Cardiac septum (tissue), 1 donor: ENCODE data around the gene C10orf105. TPM values are rescaled to one million over a fixed set of nuclear protein-coding genes. Genes with fewer than 3 reads are reported as not detected.

Experiments
- DNase-seq: peaks from one replicate; pipeline ENCODE4 v3.0.0-alpha.2; 2020; ENCODE audit warnings: low spot score
- intact Hi-C: fragments of 100-400 bp; cut with DNase I; formaldehyde crosslinking; loops from one replicate; pipeline ENCODE4 v1.14.0; 2022
- total RNA-seq: library from RNA; stranded (reverse); fragmentation: NEBNext Ultra II Directional; extraction: Animal tissue kit (Norgen Biotek cat#: 25700); gene quantifications from one replicate; pipeline ENCODE4 v1.2.1, GENCODE V29; 2021
- donor health status: DM: no; HTN: no; CAD: no.

C10orf105 gene
- total RNA-seq, 1 donor from 2014 or later: not detected

DNA sequence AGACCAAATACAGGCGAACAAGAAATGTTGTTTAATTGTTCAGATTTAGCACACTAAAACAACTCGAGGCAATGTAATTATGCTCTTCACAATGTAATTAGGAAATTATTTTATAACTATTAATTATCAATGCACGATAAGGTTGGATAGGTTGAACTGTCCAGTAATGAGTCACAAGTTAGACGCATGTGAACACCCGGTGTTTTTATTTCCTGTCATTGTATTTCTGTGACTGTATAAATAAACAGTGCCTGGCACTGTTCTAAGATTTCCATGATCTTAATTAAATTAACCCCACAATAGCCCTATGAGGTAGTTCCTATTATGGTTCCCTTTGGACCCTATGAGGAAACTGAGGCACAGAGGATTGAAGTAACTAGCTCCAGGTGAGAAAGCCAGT lies 26.2 kb downstream of the C10orf105 start:
- DNase-seq: no peak
- intact Hi-C loops: loop anchor here (5.0 kb wide), 1 partner anchor 81 kb away; no protein-coding TSS in a partner anchor

DNA sequence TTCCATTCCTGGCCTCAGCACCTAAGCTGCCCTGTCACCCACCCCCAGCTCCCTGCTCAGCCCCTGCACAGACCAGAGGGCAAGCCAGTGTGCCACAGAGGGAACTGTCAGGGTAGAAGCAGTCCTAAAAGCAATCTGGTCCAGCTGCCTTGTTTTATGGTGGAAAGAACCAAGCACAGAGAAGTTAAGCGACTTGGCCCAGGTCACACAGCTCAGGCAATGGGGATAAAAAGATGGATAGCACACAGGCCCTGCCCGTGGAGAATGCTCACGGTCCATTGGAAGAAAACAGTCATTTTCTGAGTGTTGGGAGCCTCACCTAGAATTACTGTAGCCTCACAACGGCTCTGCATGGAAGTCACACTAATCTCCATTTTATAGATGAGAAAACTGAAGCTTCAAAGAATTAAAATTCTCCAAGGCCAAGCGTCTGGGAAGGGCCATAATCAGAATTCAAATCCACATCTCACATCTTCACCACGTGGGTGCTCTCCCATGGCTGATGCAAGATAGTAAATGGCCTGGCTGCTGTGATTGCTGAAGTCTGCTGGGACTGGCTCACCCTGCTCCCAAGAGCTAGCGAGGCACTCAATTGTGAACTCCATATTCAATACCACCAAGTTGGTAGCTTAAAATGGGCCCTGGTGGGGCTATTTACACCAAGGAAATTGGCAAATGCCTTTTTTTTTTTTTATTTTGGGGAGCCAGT lies 26.8 kb downstream of the C10orf105 start:
- DNase-seq: no peak
- intact Hi-C loops: loop anchor here (5.0 kb wide), 1 partner anchor 80 kb away; no protein-coding TSS in a partner anchor

GRCh38 chr10:71691405-71691804 lies 28.2 kb downstream of the C10orf105 start:
- intact Hi-C loops: loop anchor here (5.0 kb wide), 1 partner anchor 79 kb away; no protein-coding TSS in a partner anchor
- DNase-seq: no peak

DNA sequence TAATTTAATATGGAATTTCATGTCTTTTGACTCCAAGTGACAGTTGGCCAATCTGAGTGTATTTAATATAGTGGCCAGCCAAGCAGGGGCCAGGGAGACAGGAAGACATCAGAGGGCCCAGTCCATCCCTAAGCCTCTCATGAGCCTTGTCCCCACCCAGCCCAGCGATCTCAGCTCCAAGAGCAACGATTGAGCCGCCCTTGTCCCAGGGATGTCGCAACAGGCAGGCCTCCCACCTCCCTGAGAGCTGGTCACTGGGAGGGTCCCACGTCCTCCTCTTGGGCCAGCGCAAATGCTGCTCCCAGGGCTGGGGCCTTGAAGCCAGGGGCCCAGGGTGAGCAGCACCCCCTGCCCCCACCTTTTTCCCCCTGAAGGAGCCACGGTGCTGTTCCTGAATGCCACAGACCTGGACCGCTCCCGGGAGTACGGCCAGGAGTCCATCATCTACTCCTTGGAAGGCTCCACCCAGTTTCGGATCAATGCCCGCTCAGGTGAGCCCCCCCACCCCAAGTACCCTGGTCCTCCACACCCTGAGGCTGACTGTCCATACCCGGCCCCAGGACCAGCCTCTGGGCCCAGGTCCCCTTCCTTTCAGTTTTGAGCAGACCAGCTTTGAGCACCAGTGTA lies 29.4 kb downstream of the C10orf105 start:
- no peak for DNase-seq
- intact Hi-C loops: loop anchor here (5.0 kb wide), 1 partner anchor 78 kb away; no protein-coding TSS in a partner anchor

GRCh38 chr10:71688256-71688655 lies 31.3 kb downstream of the C10orf105 start:
- no peak for DNase-seq
- intact Hi-C loops: no loop called here

GRCh38 chr10:71687480-71687879 lies 32.1 kb downstream of the C10orf105 start:
- DNase-seq: no peak
- intact Hi-C loops: no loop called here

GRCh38 chr10:71687077-71687476 lies 32.5 kb downstream of the C10orf105 start:
- intact Hi-C loops: no loop called here
- no peak for DNase-seq

DNA sequence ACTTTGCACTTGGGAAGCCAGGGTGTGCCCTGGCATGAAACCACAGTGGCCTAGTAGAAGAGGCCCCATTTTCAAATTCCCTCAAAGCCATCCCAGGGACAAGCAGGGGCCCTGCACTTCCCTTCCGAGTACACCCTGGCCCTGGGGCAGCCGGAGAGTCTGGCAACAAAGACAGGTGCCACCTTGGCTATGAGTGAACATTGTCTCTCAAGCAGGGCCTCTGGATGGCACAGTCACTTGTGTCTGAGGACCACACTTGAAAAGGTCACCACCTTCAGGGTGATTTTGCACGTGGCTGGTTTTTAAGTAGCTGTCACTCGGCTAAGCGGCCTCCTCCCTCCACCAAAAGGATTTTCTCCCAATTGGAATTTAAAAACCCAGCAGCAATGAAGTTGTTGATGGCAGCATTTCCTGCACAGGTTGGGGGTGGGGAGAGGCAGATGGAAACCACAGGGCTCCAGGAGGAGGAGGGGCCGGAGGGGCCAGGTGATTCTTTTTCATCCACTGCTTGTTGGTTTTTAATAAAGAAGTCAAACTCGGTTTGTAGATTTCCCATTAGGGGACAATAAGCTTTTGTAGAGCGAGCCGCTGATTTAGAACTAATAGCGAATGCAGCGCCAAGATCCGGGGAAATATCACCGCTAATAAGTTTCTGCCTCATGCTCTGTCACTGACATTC lies 33.9 kb downstream of the C10orf105 start:
- DNase-seq: no peak
- intact Hi-C loops: no loop called here

DNA sequence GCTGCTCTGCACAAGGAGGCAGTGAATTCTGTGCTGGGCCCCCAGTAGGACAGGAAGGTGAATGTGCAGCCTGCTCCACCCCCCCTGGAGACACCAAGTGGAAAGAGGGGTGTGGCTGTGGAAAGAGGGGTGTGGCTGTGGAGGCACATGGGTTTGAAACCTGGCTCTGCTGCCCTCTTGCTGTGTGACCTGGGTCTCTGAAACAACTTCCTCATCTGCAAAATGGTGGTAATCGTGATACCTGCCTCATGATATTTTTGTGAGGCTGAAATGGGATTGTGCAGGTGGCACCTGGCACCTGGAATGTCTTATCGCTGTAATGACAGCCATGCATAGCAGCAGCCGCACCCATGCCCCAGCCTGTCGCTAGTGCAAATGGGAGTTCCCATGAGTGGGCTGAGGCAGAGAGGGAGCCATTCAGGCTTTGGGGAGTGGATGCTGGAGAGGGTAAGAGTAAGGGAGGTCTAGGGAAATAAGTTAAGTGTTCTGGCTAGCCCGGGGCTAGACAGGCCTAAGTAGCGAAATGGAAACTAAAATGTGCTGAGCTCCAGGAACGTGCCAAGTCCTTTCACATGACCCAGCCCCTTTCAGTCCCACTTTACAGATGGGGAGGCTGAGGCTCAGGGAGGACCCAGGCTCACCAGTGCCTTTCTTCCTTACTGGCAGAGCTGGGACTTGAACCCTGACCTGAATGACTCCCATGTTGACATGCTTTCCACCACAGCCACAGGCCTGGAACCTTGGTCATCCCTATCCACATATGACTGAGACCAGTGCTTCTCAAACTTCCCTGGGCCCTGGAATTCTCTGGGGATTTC lies 35.0 kb downstream of the C10orf105 start:
- intact Hi-C loops: no loop called here
- no peak for DNase-seq

DNA sequence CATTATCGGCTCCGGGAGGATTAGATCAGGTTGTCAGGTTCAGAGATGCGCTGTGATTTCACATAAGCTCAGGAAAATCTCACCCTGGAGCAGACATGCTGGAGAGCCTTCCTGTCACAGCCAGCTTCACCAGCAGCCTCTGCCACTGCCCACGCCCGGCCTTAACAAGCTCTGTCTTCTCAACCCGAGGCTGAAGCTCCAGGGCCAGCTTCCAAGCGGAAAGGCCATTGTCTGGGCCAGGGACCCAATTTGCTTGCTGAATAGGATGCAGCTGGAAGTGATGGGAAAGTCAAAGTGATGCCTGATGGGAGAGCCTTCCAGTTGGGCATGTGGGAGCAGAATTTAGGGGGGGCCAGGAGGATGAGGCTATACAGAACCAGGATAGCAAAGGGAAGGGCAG lies 36.3 kb downstream of the C10orf105 start:
- intact Hi-C loops: no loop called here

GRCh38 chr10:71681977-71682376 lies 37.6 kb downstream of the C10orf105 start:
- intact Hi-C loops: no loop called here
- no peak for DNase-seq

More for the DNA sequence above, 36.3 kb downstream of the C10orf105 start:
- DNase-seq: no peak

- no peak for DNase-seq
- intact Hi-C loops: no loop called here
Observed at GRCh38 chr10:71679425-71679824, 40.2 kb downstream of the C10orf105 start.

DNA sequence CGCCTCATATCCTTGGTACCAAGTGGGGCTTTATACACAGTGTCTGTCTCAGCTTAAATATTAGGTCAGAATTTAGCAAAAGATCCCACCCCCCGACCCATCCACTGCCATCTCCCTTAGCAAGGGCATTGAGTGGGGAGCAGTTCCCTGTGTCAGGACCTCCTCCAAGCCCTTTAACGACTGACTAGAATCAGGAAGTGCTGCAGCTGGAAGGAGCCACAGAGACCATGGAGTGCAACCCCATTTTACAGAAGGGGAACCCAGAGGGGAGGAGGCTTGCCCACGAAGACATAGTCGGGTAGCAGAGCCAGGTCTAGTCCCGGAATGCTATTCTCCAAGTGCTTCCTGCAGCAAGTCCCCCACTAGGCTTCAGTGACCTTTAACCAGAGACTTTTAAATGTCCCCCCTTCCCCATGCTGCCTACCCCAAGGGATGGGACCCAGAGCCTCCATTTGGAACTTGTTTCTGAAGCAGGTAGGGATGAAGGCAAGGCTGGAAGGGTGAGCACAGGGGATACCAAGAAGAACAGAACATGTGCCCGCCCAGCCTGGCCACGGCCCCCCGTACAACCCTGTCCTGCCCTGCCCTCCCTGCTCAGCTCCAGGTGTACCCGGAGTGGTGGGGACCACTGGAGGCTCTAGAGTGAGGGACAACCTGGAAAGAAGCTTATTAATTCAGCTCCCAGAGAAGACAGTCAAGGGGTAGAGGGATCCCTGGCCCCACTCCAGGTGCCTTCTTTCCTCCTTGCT lies 41.3 kb downstream of the C10orf105 start:
- intact Hi-C loops: no loop called here
- DNase-seq: no peak

DNA sequence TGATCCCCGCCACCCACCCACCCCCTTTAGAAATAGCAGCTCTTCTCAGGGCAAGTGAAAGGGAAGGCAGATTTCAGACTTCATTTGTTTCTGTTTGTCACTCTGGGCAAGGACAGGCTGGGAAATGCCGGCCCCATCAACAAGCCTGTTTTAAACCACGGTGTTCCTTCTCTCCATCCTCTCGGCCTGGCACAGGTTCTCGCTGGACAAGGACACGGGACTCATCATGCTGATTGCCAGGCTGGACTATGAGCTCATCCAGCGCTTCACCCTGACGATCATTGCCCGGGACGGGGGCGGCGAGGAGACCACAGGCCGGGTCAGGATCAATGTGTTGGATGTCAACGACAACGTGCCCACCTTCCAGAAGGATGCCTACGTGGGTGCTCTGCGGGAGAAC lies 42.3 kb downstream of the C10orf105 start:
- intact Hi-C loops: no loop called here

DNA sequence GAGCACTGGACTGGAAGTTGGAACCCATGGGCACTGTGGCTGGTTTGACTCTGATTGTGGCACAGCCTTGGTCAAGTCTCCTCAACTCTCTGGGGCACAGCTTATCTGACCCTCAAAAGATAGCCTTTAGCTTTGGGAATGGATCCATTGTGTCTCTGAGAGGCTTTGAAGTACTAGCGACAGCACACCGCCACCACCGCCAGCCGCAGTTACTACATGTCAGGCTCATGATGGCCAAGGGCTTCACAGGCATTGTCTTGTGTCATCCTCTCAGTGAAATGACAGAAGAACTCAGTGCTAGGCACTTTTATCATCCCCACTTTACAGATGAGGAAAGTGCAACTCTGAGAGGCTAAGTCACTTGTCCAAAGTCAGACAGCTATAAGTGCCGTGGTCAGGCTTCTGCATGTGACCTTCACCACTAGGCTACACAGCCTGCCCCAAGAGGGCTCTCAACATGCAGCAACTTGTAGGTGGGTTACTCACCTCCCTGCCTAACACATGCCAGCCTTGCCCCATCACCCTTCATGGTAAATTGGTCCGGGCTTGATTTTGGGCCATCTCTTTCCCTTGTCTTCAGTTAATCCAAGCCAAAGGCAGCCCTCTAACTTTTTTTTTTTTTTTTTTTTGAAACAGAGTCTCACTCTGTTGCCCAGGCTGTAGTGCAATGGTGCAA lies 44.1 kb downstream of the C10orf105 start:
- intact Hi-C loops: no loop called here
- DNase-seq: no peak

More for the DNA sequence above, 42.3 kb downstream of the C10orf105 start:
- no peak for DNase-seq

GRCh38 chr10:71671994-71672946 lies 47.3 kb downstream of the C10orf105 start:
- DNase-seq: no peak
- intact Hi-C loops: no loop called here

- no peak for DNase-seq
- intact Hi-C loops: no loop called here
Observed at GRCh38 chr10:71667387-71667752, 52.2 kb downstream of the C10orf105 start.
